NT2/D1 (cell line): Measurements from ENCODE around the gene CNIH3.

Source experiments
- SUZ12 ChIP-seq: IDR thresholded peaks from 2 replicates; pipeline ENCODE4 v1.6.1; 2011; ENCODE audit not compliant: insufficient read length, insufficient read depth; ENCODE audit errors: extremely low read depth
- YY1 ChIP-seq: IDR thresholded peaks from 2 replicates; pipeline ENCODE4 v1.6.1; 2011; ENCODE audit not compliant: insufficient read length, insufficient read depth
- ZNF274 ChIP-seq: IDR thresholded peaks from 2 replicates; pipeline ENCODE4 v1.6.1; 2011; ENCODE audit warnings: mild to moderate bottlenecking, low read depth, low read length

- TF ChIP-seq ZNF274, result no peak
- peak; percentile 72 for TF ChIP-seq SUZ12
- TF ChIP-seq YY1, result no peak
Observed at GRCh38 chr1:224617410-224618355, 1.6 kb downstream of the CNIH3 start.
